ES-I3 (cell line): ENCODE data around the gene PRG2.

Experiments
- H3K36me3 ChIP-seq: 2 replicates; pipeline ENCODE4 v1.6.1; 2013; ENCODE audit warnings: mild to moderate bottlenecking, low read length, control low read depth, moderate library complexity; ENCODE audit not compliant: insufficient read depth
- H3K4me1 ChIP-seq: 2 replicates; pipeline ENCODE4 v1.6.1; 2013; ENCODE audit warnings: mild to moderate bottlenecking, control low read depth, low read length; ENCODE audit not compliant: insufficient read depth
- H3K9ac ChIP-seq: 2 replicates; pipeline ENCODE4 v1.6.1; 2013; ENCODE audit warnings: low read depth, mild to moderate bottlenecking, low read length, moderate library complexity
- H3K9me3 ChIP-seq: 2 replicates; pipeline ENCODE4 v1.6.1; 2013; ENCODE audit warnings: mild to moderate bottlenecking, low read length, moderate library complexity; ENCODE audit not compliant: control insufficient read depth, insufficient read depth

Gene PRG2

DNA sequence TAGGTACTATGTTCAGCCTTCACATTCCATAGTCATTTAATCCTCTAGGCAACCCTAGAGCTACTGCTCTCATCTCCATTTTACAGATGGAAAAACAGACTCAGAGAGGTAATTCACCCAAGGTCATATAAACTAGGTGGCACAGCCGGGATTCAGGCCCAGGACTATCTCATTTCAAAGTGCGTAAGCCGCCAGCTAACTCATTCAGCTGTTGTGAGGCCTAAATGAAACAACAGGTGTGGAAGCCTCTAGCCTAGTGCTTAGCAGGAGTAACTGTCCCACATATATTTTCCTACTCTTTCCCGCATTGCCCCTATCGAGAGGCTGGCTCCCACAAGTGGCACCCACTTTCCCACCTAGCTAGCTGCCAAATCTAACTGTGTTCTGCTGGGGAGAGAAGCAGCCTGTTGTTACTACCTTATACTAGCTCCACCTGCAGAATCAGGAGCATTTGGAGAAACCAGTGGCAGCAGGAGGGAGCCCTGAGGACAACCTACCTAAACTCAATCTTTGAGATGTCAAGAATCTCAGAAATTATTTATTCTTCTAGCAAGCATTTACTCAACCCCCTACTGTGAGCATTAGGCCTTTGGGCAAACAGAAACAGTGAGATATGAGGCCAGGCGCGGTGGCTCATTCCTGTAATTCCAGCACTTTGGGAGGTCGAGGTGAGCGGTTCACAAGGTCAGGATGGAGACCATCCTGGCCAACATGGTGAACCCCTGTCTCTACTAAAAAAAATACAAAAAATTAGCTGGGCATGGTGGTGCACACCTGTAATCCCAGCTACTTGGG is 30.4 kb downstream of the PRG2 start:
- no peaks in the 10 kb centered on the region; the same call in 1 of the 2 replicates for H3K9me3 ChIP-seq
- H3K9ac ChIP-seq, result no peak overlapping the region
- H3K36me3 ChIP-seq, result no peaks in the 10 kb centered on the region
- H3K4me1 ChIP-seq, result peaks cover 5% of the 10 kb centered on the region; the same call in 1 of the 2 replicates

DNA sequence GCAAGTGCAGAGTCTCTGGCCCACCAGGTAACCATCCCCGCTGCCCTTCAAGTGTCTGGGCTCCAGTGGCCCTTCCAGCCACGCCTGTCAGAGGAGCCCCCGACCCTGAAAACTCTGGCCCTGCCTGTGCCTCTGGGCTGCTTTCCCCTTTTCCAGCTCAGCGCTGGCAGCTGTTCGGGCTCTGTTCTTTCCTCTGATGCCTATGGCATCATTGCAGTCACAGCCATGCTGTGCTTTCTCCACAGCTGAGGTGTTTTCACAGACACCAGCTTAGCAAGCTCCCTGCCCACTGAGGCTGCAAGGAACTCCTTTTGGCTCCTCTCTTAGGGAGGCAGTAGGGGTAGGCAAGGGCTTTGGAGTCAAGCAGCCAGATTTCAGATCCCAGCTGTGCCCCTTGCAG is 31.1 kb downstream of the PRG2 start:
- Histone ChIP-seq H3K4me1 (0 out of 2 replicates have a peak, but pooled peaks cover 3% of the 10 kb centered on the region), H3K36me3 (no peaks in the 10 kb centered on the region), H3K9me3 (no peaks in the 10 kb centered on the region; the same call in 1 of the 2 replicates), H3K9ac (no peak overlapping the region)

DNA sequence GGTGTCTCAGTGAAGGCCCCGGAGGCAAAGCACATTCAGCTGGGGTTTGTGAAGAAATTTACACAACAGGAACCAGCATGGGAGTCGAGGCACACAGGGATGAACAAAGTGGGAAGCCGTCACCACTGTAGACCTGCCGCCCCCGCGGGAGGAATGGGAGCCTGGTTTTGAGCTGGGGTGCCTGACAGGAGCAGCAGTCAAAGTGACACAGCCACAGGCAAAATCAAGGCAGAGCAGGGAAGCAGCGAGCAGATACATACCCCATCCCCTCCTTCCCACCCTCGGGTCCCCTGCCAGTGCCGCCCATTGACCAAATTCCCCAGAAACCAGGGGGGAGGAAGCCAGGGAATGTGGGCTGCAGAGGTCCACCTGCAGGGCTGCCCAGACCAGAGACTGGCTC is 31.5 kb downstream of the PRG2 start:
- Histone ChIP-seq H3K4me1 (0 out of 2 replicates have a peak, but pooled peaks cover 3% of the 10 kb centered on the region), H3K9me3 (no peaks in the 10 kb centered on the region; the same call in 1 of the 2 replicates), H3K9ac (no peak overlapping the region; the same call in 1 of the 2 replicates), H3K36me3 (no peaks in the 10 kb centered on the region)

DNA sequence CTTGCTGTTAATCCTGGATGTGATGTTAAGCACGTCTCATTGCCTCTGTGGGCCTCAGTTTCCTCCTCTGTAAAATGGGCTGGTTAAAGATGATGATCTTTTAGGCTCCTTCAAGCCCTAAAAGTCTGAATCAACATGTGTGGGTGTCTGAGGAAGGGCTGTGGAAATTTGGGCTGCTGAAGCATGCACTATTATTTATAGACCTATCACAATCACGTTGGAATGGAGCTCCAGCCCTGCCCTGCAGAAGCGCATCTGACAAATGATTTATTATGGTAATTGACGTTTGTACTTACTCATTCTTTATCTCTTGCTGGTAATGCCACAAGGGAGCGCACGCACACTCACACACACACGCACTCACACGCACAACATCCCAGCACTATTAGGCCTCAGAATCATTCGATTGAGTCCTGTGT is 31.9 kb downstream of the PRG2 start:
- Histone ChIP-seq H3K36me3 (no peaks in the 10 kb centered on the region), H3K9ac (no peak overlapping the region), H3K9me3 (no peaks in the 10 kb centered on the region; the same call in 1 of the 2 replicates), H3K4me1 (0 out of 2 replicates have a peak, but pooled peaks cover 3% of the 10 kb centered on the region)

DNA sequence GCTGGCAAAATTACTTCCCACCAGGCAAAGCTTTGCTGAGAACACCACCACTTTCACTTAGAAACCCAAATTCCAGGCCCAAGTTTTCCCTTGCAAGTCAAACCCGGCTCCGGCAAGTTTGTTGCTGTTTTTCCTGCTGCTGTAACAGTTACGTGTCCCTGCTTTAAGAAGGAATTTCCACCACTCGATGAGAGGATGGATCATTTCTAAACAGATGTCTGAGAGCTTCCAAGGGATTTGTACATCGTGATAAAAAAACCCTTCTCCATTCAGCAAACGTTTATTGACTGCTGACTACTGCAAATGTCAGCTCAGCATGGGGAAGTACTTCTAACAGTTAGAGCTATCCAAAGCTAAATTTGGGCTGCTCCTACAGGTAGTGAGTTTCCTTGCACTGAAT is 32.6 kb downstream of the PRG2 start:
- Histone ChIP-seq H3K9me3 (no peaks in the 10 kb centered on the region), H3K9ac (no peak overlapping the region), H3K4me1 (peaks cover 9% of the 10 kb centered on the region; the same call in 1 of the 2 replicates), H3K36me3 (no peaks in the 10 kb centered on the region)

DNA sequence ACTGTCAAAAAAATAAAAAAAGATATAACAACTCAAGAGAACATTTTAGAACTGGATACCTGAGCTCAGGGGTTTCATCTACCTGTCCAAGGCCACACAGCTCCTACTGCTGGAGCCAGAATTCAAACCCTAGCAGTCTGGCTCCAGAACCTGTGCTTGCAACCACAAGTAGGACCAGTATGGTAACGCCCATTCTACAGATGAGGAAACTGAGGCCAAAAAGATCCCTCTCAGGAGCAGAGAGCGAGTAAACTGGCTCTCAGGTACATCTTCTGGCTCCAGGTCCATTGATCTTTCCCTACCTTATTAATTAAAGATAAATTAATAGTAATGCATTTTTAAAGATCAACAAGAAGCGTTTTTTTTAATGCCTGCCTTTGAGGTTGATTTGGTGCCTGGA is 33.1 kb downstream of the PRG2 start:
- no peaks in the 10 kb centered on the region for H3K9me3 ChIP-seq
- no peaks in the 10 kb centered on the region for H3K36me3 ChIP-seq
- H3K9ac ChIP-seq, result no peak overlapping the region
- peaks cover 9% of the 10 kb centered on the region; the same call in 1 of the 2 replicates for H3K4me1 ChIP-seq

DNA sequence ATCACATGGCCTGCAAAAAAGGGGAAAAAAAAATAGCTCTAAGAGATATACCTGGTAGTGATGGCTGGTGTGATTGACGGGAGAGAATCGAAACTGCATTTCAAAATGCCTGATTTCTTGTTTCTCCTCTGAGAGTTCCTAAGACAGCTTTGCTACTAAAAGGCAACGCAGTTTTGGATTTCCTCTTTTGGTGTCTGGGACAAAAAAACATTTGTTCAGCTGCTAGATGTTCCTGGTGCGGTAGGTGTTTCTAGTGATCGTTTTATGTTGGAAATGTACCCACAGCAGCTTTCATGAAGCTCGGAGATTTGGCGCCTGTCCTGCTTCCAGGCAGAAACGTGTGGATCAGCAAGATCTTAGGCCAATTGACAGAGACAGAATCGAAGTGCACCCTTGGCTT is 34.2 kb downstream of the PRG2 start:
- Histone ChIP-seq H3K36me3 (no peaks in the 10 kb centered on the region), H3K9me3 (no peaks in the 10 kb centered on the region), H3K4me1 (peaks cover 9% of the 10 kb centered on the region; the same call in 1 of the 2 replicates), H3K9ac (no peak overlapping the region)

DNA sequence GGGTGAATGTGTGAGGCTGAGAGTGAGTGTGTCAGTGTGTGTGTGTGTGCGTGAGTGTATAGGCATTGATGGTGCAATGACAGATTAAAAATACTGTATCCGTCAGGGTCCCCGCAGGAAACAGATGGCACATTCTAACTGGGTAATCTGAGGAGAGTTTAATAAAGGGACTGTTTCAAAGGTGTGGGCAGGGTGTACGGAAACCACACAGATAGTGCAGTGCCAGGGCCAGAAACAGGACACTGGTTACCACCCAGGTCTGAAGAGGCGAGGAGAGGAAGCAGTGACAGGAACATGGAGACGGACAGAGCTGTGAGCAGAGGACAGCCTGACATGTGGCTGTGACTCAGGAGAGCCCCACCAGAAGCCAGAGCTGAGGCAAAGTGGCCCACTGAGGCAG is 35.8 kb downstream of the PRG2 start:
- Histone ChIP-seq H3K9ac (no peak overlapping the region), H3K4me1 (peaks cover 9% of the 10 kb centered on the region; the same call in 1 of the 2 replicates)

DNA sequence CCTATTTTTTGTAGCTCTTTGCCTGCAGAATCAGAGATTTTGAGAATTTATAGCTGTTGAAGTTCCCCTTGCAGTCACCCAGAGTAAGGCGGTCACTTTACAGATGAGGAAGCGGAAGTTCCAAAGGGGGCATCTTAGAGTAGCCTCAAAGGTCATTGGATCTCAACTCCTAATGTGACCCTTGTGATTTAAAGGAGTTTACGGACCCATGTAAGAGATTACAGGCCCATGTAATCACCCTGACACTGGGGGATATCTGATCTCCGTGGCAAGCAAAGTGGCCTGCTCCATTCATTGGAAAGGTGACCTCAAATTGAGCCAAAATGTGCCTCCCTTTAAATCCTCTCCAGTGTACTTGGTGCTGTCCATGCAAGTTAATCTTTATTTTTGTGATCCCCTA is 36.6 kb downstream of the PRG2 start:
- Histone ChIP-seq H3K9ac (no peak overlapping the region), H3K36me3 (no peaks in the 10 kb centered on the region), H3K4me1 (peaks cover 9% of the 10 kb centered on the region; the same call in 1 of the 2 replicates), H3K9me3 (no peaks in the 10 kb centered on the region)

More for the DNA sequence above, 35.8 kb downstream of the PRG2 start:
- Histone ChIP-seq H3K36me3 (no peaks in the 10 kb centered on the region), H3K9me3 (no peaks in the 10 kb centered on the region)

DNA sequence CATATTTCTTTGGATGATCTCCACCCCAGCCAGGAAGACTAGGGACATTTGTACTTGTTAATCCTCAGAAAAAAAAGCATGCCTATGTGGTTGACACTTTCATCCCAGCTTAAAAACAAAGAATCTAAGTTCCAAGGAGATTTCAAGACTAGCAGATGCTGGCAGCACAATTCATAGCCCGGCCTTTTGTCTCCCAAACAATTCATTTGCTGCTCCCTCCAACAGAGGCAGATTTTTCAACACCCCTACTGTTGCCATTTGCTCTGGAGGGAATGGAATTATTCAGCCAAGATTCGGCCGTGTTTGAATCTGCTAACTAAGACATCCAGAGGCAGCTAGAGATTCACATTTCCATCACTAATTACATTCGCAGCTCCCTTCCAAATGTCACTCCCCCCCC is 37.0 kb downstream of the PRG2 start:
- Histone ChIP-seq H3K4me1 (peaks cover 9% of the 10 kb centered on the region; the same call in 1 of the 2 replicates), H3K9me3 (no peaks in the 10 kb centered on the region), H3K36me3 (no peaks in the 10 kb centered on the region), H3K9ac (no peak overlapping the region)

DNA sequence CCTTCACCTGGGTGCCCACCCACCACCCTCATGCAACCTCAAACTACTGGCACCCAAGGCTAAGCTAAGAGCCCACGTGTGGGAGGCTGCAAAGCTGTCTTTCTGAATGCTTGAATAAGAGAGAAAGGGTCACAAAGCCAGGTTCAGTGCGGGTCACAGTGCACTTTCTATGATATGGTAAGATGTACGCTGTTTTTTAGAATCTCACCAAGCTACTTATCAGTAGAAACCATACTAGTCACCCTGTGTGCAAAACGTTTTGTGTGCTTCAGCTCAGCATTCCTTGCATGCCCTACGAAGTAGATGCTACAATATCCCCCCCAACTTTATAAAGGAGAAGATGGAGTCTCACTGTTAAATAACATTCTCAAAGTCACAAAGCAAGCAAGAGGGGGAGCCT is 37.4 kb downstream of the PRG2 start:
- no peaks in the 10 kb centered on the region for H3K36me3 ChIP-seq

DNA sequence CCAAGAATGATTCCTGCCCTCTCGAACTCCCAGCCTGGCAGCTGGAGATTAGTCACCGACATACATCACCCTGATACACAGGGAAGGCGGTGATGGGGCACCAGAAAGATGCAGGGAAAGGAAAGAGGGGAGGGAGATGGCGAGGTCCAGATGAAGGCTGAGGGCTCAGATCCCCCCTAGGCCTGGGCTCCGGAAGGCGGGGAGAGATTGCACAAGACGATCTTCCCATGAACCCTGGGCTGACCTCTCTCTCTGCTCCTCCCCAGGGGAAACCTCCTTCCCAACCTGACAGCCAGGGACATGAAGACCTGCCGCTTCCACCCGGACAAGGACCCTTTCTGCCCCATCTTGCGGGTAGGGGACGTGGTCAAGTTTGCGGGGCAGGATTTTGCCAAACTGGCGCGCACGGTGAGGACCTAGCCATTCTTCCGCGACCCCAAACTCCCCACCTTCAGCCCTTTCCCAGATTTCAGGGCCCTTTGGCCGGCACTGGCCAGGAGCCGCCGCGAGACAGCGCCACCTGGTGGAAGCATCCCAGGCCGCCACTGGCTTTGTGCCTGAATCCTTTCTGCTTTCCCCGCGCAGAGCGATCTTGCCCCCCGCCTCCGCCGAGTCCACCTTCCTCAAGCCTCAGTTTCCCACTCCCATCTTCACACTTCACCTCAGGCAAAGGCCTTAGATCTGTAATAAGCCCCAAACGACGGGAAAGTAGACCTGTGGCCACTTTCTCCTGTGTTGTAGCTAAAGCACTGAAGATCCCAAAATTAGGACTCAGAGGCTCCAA is 40.8 kb downstream of the PRG2 start:
- Histone ChIP-seq H3K9me3 (no peaks in the 10 kb centered on the region), H3K4me1 (peaks cover 6% of the 10 kb centered on the region; the same call in 1 of the 2 replicates), H3K36me3 (no peaks in the 10 kb centered on the region), H3K9ac (peak overlapping the region; percentile 41)

More for the DNA sequence above, 37.4 kb downstream of the PRG2 start:
- no peak overlapping the region for H3K9ac ChIP-seq
- H3K4me1 ChIP-seq, result peaks cover 9% of the 10 kb centered on the region; the same call in 1 of the 2 replicates
- no peaks in the 10 kb centered on the region for H3K9me3 ChIP-seq

DNA sequence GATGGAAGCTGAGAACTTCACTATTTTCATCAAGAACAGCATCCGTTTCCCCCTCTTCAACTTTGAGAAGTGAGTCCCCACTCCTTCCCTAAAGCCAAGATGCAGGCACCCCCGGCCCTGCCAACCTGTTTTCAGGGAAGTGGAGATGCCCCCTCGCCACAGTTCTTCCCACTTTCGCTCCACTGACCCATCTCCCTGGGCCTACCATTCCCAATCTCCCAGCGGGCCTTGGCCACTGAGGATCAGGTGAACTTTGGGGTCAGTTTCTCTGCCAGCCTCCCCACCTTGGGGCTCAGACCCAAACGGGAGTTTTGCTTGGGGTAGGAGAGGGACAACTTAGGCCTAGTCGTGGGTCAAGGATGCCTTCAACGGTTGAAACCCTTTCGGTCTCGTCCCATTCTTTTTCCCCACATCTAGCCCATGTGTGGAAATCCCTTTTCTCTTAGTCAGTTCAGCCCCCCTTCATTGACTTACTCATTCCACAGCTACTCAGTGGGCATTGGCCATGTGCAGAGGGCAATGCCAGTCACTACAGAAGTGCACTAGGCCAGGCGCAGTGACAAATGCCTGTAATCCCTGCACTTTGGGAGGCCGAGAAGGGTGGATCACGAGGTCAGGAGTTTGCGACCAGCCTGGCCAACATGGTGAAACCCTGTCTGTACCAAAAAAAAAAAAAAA is 41.7 kb downstream of the PRG2 start:
- Histone ChIP-seq H3K9ac (no peak overlapping the region), H3K4me1 (peaks cover 6% of the 10 kb centered on the region; the same call in 1 of the 2 replicates), H3K36me3 (no peaks in the 10 kb centered on the region), H3K9me3 (no peaks in the 10 kb centered on the region)

DNA sequence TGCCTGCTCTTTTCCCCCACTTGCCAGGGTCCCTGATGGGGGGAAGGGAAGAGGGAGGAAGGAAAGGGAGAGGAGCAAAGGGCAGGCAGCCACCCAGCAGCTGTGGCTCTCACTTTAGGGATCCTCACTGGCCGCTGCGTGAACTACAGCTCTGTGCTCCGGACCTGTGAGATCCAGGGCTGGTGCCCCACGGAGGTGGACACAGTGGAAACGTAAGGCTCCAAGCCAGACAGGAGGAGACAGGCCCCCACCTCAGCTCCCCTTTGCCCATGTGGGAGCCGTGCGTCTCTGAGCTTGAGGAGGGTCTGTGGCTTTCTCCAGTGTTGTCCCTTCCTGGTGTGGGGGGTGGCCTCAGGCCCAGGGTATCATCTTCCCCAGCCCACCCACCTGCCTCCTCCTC is 42.4 kb downstream of the PRG2 start:
- Histone ChIP-seq H3K9ac (no peak overlapping the region), H3K4me1 (peaks cover 9% of the 10 kb centered on the region), H3K36me3 (no peaks in the 10 kb centered on the region), H3K9me3 (no peaks in the 10 kb centered on the region)
